GM19023 (cell line): Measurements from ENCODE around the gene ERC2.

Experiments
- ATAC-seq: cut with Tn5 transposase; IDR thresholded peaks from one replicate; pipeline ENCODE4 v1.9.1; 2021; ENCODE audit warnings: mild to moderate bottlenecking, moderate library complexity; ENCODE audit not compliant: unreplicated experiment

ERC2 gene

DNA sequence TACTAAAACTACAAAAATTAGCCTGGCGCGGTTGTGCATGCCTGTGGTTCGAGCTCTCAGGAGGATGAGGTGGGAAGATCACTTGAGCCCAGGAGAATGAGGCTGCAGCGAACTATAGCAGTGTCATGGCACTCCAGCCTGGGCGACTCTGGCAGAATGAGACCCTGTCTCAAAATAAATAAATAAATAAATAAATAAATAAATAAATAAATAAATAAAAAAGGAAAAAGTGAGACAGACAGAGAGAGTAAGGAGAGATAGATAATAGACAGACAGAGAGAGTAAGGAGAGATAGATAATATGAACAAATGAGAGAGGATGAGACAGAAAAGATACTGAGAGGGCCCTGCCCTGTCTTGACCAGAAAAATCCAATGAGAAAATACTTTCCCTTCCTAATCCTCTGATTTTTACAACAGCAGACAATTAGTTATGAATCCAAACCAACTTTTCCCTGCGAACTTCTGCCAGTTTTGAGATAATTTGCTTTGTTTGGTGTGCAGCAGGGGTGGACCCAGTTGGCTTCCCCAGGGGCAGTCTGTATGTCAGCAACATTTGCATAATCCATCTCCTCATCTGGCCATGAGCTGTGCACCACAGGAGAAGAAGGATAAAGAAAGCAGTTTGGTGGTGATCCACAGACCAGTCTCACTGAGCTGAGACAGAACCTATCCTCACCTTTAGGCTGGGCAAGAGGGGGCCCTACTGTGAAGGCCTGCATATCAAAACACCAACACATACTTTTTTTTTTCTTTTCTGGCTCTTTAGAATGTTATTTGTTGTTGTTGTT lies 692.7 kb downstream of the ERC2 start:
- no peak for ATAC-seq

DNA sequence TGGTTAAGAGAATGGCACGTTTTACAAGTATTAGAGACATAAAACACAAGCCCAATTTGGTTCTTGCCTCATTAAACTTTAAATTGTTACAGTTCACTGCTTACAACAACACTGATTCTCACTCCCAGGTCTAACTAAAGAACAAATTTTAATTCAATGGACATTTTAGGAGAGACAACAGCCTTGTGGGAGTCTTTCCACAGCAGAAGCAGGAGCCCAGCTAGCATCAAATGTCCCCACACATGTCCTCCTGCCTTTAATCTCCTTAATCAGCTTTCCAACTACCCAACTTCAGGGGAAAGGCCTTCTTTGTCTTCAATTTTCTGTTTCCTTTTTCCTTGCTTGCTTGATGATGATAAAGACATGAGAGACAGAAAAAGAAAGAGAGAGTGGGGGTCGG lies 693.4 kb downstream of the ERC2 start:
- no peak for ATAC-seq

DNA sequence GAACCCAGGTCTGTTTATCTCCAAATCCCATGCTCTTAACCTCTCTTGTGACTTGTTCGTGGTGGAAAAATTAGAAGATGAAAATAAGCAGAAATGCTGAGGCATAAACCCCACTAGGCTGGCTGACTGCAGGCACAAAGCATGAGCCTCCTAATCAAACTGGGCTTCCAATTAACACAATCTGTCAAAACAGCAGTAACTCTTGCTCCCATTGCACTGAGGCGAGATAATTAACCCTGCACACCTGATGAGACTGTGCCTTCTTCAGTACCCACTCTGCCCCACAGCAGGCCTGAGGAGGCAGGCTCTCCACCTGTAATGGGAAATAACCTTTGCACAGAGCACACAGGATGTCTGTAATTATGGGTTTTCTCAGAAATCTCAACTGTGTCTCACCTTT lies 696.8 kb downstream of the ERC2 start:
- no peak for ATAC-seq

DNA sequence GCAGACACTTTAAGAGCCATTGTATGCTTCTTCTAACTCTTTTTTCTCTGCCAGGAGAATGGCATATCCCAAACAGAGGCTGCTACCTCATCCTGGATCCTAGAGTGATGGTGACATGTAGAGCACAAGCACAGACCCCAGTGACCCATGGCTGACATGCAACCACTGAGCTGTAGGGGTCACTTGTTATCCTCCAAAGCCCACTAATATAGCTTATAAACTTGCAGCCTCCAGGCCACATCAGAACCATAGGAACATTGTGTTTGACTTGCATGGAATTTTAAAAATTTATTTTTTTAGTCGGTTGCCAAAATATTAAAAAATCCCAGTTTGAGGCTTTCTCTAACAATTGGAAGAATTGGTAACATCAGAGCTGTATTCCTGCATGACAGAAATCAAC lies 698.2 kb downstream of the ERC2 start:
- no peak for ATAC-seq

DNA sequence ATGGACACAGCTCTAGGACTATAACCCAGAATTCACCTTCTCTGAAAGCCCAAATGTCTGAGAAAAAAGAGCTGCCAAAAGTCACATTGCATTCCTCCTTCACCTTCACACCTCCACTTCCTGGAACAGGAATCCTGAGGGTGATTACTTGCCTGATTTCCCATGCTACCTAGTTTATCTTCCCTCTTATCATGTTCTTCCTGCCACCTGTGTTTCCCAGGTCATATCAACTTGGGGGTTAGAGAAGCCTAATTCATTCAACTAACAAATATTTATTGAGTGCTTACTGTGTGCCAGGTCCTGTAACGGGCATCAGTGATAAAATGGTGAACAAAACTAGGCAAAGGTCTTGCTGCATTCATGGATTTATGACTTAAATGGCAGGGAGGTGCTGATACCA lies 701.5 kb downstream of the ERC2 start:
- ATAC-seq, result no peak

DNA sequence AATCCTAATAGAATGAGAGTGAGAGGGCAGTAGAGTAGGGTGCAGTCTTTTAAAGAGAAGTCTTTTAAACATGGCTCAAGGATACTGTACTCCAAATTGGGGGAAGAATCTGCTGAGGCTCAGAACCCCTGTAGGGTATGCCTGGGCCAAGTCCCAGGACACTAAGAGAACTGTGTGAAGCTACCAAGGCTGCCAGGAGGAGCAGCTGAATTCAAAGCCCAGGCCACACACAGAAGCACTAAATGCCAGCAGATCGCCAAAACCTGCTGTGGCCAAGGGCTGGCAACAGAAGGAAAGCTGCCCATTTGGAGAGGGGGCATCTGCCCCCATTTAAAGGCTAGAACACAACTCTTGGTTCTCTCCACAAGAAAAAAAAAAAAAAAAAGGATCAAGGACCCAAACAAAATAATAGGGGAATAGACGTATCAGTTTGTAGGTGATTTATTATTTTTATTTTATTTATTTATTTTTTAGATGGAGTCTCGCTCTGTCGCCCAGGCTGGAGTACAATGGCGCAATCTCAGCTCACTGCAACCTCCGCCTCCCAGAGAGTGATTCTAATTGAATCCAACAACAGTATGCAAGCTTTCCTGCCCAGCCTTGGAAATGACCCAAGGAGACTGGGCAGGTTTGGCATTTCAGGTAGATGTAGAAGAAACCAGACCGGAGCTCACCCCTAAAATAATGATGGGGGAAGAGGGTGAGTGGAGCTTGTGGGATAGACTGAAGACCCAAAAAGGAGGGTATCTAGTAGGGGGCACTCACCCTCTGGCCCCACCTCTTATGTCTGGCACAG lies 702.2 kb downstream of the ERC2 start:
- no peak for ATAC-seq

DNA sequence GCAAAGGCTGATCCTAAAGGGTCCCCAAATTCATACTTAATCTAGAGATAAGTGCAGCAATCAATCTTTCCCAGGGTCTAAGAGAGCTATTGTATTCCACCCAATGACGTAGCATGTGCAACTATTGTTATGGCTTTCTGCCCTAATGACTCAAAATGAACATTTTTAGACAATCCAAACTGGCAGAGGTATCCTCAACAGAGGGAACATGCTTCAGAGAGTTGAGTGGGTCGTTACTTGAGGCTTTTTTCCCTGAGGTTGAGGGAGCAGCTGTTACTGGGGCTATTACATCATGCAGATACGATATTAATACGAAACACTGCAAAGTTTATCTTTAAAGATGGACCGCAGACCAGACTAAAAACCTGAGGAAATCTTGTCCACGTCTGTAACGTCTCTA lies 702.9 kb downstream of the ERC2 start:
- ATAC-seq, result no peak

DNA sequence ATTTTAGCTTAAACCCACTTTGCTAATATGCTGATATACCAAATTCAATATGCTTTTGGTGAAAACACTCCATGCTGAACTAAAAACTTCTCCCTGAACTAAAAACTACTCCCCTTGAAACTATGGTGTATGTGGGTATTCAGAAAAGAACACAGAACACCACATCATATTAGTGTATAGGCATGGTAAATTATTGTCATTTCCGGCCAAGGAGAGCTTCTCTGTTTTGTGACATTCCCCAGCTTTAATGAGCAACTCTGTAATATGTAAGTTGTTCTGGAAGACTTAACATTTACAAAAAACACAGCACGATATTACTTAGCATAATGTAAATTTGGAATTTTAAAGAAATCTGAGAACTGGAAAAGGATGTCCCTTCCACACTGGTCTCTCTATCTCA lies 711.3 kb downstream of the ERC2 start:
- ATAC-seq, result no peak

DNA sequence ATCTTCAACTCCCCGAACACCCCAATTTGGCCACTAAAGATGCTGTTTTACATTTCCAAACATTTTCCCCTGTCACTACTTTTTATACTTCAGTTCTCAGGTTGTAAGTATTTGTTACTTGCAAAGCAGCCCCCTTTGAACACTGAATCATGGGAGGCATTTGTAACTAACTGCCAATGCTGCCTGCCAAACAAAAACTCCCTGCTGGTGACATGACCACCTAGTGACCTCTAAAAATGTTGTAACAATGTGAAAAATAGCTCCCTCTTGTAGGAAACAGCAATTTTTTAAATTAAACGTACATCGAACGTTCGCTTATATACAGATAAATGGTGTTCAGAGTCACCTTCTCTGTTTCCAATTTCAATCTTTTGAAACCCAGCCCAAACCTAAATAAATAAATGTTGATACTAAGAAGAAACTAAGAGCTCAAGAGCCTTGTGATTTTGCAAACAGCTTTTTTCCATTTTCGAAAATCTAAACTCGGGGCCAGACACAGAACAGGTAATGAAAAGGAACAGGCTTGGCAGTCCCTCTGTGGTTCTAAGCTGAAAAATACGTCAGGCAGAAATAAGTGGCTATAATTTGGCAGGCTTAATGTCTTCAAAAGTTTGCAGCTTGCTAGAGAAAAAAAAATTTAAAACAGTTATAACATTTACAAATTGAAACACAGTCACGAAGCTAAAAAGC lies 712.6 kb downstream of the ERC2 start:
- no peak for ATAC-seq

DNA sequence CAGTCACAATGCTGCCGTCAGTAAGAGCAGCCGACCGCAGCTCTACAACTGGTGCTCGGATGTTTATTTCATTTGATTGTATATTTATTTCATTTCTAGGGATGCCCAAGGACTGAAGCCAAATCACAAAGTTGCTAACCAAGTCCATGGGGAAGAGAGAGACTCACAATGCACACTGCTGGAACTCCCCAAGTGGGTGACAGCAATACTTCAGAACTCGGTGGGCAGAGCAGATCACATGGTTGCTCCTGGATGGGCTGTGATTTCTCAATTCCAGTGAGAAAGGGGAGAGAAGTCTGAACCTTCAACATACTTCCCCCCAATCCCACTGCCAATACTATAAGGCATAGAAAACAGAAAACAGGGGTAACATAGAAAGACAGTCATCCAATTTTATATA lies 715.4 kb downstream of the ERC2 start:
- ATAC-seq, result no peak

DNA sequence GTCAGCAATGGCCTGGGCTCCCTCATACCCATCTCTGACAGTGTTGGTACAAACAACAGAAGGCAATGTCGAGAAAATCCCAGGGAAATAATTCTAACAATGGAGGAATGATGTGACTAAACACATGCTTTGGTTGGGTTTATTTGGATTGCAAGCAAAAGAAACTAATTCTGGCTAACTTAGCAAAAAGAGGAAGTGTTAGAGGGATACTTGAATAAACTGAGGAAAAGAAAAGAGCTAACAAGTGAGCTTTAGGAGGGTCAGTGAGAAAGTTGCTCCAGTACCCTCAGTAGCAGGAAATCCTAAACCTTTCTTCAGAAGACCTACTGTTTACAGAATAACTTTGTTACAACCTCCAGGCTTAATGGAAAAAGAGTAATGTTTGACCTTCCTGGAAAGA lies 716.5 kb downstream of the ERC2 start:
- no peak for ATAC-seq

DNA sequence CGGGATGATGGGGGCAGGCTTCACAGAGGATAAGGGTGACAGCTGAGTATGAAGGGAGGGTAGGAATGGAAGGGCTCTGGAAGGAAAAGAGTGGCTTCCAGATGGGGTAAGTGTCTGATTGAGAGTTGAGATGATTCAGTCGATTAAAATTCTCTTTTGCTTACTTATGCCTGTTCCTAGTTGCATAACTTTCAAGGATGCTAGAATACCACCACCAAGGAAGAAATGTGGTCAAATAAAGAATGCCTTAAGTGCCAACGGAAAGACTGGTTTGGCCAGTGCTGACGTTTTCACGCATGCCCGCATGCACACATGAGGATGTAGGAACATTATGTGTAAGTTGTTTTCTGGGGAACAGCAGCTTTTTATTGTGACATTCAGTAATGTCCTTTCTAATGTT lies 717.7 kb downstream of the ERC2 start:
- no peak for ATAC-seq

DNA sequence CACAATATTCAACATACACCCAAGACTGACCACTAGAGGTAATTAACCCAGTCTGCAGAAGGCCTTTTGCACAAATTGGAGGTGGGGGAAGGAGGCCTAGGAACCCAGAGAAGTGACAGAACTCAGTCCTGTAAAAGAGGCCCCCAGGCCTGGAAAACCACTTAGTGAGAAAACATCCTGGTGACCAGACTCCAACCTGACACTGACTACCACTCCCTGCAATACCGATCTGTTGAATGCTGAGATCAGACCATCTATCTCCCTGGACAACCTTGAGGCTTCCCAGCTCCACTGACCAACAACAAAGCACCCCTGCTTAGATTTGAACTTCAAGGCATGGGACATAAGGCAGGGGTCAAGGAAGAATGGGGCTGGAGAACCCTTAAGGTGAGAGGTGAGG lies 719.2 kb downstream of the ERC2 start:
- no peak for ATAC-seq

DNA sequence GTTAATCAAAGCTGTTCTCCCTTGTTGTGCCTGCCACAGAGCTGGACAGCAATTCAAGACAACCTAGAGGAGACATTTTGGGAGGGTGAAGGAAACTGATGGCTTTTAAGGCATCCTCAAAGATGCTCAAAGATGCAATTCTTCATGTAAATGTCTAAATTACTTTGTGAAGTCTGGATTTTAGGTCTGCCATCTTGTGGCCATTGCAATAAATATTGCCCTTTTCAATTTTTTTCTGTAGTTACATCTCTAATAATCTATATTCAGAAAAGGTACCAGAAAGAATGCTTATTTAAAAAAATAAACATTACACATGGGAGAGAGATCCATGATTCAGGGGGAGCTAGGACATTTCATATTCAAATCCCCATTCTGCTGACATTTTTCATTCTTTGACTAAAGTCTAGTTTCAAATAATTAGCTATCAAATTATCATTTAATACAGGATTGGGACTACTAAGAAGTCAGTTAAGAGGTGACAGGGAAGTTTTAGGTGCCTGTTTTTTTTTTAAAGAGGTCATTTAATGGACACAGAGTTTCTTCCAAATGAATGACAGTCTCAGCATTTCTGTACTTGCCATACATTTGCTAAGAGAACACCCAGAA lies 721.4 kb downstream of the ERC2 start:
- no peak for ATAC-seq

DNA sequence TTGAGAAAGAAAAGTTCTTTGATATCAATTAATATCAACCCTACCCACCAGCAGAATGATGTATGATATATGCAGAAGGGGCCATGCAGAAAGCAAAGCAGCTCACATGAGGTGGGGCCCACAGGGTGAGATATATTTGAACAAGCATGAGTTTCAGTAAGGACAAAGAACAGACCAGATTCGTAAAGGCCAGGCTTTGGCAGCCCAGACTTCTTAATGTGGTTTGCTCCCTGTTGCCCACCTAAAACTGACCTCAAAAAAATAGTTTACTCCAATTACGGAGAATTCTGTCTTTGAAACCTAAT lies 725.5 kb downstream of the ERC2 start:
- no peak for ATAC-seq

DNA sequence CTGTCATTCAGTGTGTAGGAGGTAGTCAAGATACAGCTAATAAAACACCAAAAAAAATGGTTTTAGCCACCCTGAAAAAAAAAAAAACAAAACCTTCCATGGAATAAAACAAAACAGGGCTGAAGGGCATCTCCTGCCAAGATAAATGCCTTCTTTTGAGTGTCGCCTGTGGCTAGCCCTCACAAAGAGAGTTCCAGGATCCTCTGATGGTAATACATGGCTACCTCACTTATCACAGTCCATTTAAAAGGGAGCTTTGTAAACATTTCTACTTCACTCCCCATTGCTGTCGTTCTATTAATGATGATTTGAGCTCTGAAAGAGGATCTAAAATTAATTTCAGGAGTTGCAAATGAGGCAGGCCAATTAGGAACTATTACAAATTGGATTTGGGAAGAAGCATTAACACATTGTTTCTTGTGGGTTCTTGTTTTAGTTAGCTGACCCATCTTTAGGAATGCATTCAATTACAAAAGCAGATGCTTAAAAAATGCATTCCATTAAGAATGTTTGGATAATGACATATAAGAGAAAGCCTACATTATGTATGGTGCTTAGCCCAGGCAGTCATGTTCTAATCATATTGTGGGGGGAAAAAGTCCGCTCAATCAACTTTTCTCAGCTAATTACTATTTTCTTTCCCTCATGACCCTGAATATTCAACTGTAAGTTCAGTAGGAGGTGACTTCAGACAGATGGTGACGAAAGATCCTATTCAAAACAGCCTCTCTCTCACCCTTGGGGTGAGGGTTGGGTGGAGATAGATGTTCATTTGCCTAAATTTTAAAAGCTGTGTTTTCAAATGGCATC lies 726.0 kb downstream of the ERC2 start:
- ATAC-seq, result no peak

DNA sequence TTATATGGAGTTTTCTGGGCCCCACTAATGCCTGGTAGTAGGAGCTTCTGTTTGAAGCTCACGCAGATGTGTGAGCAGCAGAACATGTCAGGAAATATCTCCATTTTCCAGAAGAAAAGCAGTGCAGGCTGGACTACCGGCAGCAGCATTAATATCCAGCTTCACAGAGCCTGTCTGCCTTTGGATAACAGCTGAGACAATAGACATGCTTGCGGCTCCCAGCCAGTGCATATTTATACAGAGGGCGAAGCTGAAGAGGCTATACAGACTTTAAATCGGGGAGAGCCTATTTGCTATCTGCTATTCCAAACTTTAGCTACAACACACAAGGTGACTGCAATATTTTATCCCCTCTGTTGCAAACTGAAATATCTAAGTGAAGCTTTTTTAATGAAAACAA lies 731.1 kb downstream of the ERC2 start:
- ATAC-seq, result no peak

DNA sequence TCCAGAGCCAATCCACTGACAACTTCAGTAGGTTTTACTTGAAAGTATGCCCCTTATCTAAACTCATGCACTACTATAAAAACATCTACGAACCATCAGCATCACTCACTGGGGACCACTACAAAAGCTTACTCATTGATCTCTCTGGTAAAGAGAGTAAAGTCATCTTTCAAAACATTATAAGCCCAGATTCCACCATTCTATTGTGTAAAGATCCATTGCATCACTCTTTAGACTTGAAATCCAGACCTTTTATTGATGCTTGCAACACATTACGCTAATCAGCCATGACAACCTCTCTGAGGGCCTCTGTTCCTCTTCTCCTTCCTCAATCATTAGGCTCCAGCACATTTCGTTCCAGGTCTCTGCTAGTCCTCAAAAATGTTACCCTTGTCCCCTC lies 732.3 kb downstream of the ERC2 start:
- no peak for ATAC-seq

DNA sequence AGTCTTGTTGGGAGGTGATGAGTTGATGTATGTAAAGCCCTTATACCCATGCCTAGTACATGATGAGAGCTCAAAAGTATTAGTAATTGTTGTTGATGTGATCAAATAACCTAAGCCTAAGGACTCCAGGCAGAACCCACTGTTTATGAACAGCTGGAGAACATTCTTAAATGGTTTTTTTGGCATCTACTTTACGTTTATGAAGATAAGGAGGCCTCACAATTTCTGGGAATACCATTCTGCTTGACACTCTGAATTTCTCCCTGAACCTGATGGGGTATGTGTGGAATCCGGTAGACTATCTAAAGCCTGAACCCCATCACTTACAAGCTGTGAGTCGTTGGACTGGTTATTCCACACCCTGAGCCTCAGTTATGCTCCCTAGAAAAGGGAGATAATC lies 736.5 kb downstream of the ERC2 start:
- ATAC-seq, result no peak

DNA sequence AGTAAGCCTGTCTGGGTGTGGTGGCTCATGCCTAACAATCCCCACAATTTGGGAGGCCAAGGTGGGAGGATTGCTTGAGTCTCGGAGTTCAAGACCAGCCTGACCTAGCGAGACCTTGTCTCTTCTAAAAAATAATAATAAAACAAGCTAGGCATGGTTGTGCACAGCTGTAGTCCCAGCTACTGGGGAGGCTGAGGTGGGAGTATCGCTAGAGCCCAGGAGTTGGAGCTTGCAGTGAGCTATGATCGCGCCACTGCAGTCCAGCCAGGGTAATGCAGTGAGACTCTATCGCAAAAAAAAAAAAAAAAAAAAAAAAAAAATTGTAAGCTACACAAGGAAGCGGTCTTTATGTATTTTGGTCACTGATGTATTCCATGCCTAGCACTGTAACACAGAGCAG lies 738.7 kb downstream of the ERC2 start:
- ATAC-seq, result no peak
